ENCODE data around the gene AREL1.
A peak's percentile ranks its signal among the peaks of the same experiment; 100 is the strongest.

Gene AREL1

GRCh38 chr14:74636424-74637177 is 76.3 kb downstream of the AREL1 start:
- DNase-seq (ENCODE audit: low read depth): no peak

- DNase-seq (ENCODE audit: low read depth): no peak
These were observed 77.0 kb downstream of the AREL1 start for GRCh38 chr14:74635847-74636246.

GRCh38 chr14:74634964-74635363 is 77.9 kb downstream of the AREL1 start:
- no peak for DNase-seq (ENCODE audit: low read depth)

- no peak for DNase-seq (ENCODE audit: low read depth)
These were observed 78.4 kb downstream of the AREL1 start for GRCh38 chr14:74634481-74634880.

DNA sequence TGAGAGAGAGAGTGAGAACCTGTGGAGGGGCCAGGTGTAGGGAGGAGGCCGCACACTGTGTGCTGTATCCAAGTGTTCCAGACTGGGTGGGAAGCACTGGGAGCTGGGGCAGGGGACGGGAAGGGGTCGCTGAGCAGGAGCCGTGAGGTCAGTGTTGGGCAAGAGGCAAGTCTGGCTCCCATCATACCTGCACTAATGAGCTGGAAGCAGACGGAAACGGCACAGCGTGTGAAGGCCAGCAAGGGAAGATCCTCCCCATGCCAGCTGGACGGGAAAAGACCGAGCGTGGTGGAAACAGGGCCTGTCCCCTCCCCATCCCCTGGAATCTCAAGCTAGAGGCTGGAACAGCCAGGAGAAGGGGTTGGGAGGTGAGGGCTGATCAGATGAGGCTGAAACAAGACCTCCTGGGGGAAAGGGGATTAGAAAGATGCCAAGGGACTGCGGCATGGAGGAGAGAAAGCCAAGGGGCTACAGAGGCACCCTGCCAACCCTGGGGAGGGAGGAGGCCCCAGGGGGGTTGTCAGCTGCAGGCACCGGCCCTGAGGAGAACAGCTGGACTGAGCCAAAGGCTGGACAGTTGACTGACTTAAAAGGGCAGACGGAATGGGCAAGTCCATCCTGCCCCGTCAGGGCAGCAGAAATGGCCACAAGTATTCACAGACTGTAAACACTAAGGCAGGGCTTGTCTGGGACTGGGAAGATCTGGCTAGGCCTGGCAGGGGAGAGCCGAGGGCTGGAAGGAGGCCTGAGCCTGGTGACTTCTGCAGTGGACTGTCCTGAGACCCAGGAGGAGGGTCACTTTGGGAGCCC is 81.8 kb downstream of the AREL1 start:
- no peak for DNase-seq (ENCODE audit: low read depth)

DNA sequence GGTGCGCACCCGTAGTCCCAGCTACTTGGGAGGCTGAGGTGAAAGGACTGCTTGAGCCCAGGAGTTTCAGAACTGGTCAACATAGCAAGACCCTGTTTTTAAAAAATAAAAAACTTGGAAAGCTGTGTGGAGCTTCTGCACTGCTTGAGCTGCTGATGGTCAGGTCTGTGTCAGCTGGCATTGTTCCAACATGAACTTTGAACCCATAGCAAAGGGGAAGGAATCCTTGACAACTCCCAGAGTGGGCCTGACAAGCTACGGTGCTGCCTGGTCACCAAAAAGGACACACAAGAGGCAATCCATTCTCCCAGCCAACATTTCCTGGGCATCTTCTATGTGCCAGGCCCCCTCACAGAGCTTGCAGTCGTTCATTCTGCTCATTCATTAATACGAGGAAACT is 84.5 kb downstream of the AREL1 start:
- no peak for DNase-seq (ENCODE audit: low read depth)

- DNase-seq (ENCODE audit: low read depth): no peak
These were observed 85.8 kb downstream of the AREL1 start for GRCh38 chr14:74627076-74627475.

DNA sequence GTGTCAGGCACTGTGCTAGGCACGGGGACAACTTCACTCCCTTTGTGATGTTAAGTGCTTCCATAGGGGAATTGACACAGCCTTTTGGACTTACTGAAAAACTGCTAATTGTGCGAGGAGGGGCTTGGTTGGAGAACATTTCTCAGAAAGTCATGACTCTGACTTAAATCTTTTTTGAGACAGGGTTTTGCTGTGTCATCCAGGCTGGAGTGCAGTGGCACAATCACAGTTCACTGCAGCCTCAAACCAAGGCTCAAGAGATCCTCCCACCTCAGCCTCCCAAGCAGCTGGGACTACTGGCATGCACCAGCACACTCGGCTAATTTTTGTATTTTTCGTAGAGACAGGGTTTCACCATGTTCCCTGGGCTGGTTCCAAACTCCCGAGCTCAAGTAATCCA is 90.6 kb downstream of the AREL1 start:
- DNase-seq (ENCODE audit: low read depth): no peak

DNA sequence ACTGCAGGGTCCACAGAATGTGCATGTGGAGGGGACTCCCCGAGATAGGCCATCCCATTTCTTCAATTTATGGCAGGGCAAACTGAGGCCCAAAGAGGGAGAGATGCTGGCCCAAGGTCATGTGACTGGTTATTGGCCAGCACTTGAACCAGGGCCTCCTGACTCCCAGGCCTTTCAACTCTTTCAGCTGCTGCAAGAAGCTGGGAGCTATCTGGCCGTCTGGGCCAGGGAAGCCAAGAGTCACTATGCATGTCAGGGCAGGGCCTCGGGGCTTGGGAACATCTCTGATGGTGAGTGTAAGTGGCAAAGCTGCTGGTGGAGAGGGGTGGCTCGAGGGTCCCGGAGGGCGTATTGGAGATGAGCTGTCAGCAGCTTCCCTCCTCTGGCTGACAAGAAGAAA is 91.3 kb downstream of the AREL1 start:
- no peak for DNase-seq (ENCODE audit: low read depth)

- no peak for DNase-seq (ENCODE audit: low read depth)
These were observed 92.0 kb downstream of the AREL1 start for GRCh38 chr14:74620923-74621322.

GRCh38 chr14:74620497-74620921 is 92.4 kb downstream of the AREL1 start:
- no peak for DNase-seq (ENCODE audit: low read depth)

DNA sequence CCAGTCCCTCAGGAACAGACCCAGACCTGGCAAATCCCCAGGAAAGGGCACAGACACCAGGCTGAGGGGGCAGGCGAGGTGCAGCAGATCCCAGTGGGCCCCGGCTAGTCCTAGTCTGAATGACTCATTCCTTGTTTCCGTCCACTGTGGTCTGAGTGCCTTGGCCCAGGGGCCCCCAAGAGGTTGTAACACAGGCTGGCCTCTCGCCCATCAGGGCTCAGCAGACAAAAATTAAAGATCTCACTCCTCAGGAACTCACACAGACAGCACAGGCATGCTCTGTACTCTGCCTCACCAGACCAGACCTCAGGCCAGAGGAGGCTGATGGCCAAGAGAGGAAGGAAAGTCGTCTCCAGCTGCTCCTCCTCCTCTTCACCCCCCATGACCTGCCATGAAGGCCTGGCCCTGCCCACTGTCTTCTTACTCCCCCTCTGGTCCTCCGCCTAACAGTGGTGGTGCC is 93.2 kb downstream of the AREL1 start:
- no peak for DNase-seq (ENCODE audit: low read depth)

DNA sequence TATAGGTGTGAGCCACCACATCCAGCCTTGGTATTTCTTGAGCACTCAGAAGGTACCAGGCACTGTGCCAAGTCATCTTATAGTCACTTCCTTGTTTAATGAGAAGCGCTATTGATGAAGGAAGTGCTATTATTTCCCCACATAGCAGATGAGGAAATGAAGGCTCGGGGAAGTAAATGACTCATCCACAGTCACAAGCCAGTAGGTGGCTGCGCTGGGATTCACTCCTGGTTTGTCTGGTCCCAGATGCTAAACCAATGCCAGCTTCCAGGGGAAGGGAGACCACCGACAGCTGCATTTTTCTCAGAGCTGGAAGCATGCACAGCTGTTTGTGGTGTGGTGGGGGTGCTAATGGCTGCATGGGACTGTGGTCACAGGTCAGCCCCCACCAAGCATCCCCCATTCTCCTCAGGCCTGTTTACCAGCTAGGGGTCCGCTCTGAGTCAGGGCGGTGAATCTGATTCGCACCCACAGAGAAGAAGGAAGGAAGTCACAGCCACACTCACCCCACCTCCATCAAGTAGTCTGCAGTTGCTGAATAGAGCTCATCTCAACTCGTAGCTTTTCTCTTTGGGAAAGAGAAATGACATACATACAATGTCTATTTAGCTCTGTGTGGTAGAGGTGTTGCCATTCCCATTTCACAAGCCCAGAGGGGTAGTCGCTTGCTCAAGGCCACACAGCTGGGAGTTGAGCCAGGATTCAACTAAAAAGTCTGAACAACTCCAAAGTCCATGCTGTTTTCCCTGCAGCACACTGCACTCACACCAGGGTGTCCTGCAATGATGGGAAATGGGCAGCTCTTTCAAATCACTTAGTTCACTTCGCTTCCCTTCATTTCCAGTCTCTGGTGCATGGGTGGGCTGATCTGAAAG is 94.6 kb downstream of the AREL1 start:
- peak; percentile 37 for DNase-seq (ENCODE audit: low read depth)

DNA sequence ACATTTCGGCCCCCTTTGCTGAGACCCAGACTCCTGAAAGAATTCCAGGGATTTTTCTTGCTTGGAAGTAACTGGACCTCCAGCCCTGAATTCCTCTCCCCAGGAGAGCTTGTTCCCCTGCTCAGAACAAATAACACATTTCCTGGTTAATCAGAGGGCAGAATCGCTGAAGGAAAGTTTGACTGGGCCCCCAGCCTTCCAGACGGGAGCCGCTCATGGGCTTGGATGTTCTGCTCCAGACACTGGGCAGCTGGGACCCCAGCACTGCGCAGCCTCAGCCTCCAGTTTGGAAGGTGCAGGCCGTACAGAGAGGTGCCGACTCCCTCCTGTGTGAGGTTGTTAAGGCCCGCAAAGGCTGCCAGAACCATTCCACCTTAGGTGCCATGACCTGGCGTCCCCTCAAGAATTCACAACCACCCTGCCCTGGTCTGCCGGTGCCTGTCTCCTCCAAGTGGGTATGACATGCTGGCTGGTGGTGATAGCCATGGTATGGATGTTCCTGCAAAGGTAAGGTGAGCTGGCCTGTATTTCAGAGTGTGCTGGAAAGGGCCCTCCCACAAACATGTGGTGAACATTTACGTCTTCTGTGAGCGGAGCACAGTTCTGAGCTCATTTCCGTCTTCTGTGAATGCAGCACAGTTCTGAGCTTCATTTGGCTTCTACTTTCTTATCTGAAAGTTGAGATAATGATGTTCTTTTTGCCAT is 95.7 kb downstream of the AREL1 start:
- DNase-seq (ENCODE audit: low read depth): no peak

DNA sequence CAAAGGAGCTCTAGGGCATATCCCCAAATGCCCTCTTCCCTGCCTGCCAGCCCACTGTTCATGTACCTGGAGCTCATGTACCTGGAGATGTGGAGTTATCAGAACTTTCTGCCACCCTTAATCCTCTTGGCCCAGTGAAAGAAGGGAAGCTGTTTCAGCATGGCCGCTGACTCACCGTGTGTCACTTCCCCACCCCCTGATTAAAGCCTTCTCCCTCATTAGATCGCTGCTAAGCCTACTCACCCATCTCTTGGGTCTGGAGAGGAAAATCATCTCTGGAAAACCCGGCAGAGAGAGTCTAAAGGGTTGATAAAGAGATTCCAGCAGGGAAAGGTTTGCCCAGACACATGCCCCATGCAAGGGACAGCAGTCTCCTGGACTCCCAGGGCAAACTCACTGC is 96.4 kb downstream of the AREL1 start:
- DNase-seq (ENCODE audit: low read depth): no peak

DNA sequence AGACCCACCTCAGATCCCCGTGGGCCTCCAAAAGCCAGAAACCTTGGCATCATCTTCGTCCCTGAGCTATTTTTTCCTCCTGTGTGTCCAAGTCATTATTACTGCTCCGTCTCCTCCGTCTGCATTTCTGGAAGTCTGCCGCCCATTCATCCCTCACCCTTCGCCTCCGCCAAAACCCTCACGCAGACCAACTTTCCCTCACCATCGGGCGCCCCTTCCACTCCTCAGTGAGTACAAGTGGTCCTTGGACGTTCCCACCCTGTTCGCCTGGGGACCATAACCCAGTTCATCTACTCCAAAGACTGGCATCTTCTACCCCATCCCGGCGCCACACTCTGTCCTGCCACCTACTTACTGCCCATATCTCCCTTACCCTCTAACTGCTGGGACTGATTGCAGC is 97.1 kb downstream of the AREL1 start:
- no peak for DNase-seq (ENCODE audit: low read depth)

- DNase-seq (ENCODE audit: low read depth): no peak
These were observed 98.1 kb downstream of the AREL1 start for GRCh38 chr14:74614508-74615495.

- DNase-seq (ENCODE audit: low read depth): no peak
These were observed 99.5 kb downstream of the AREL1 start for GRCh38 chr14:74613211-74613914.

DNA sequence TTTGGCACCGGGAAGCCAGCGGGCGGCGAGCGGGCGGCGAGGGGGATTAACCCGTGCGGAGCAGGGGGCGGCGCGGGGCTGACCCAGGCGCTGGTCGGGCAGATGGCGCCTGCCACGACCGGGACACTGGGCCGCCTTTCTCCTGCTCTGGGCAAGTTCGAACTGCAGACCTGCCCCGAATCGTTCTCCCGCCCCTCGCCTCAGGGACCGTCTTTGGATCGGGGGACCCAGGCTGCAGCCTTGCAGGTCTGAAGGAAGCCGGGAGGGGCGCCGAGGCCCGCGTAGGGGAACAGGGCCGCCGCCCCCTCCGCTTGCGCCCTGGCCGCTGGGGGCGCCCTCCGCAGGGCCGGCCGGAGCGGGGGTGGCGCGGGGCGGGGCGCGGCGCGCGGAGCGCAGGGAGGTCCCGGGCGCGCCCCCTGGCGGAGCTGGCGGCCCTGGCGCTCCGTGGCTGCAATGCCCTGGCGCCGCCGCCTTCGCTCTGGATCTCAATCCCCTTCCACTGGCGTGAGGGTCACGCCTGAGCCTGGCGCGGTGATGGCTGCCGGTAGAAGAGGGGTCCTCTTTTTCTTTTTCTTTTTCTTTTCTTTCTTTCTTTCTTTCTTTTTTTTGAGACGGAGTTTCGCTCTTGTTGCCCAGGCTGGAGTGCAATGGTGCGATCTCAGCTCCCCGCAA is 100.4 kb downstream of the AREL1 start:
- DNase-seq (ENCODE audit: low read depth): peak; percentile 60
